Hepatocyte (in vitro differentiated cells): Measurements from ENCODE around the gene FAM153A. TPM values are rescaled to one million over a fixed set of nuclear protein-coding genes. Genes with fewer than 3 reads are reported as not detected.
"Not testable (repeated sequence)": the region's sequence is repeated elsewhere in the genome, so short reads cannot be mapped to it uniquely, and the experiment has no call there.

ENCODE experiments used
- DNase-seq: peaks from one replicate; pipeline ENCODE4 v3.0.0-alpha.2; 2016; ENCODE audit warnings: low spot score
- H2AFZ ChIP-seq: fragments of 200-600 bp; sonication (generic); 2 replicates; pipeline ENCODE4 v1.6.0; 2016; ENCODE audit warnings: antibody characterized with exemption, mild to moderate bottlenecking
- H3K27ac ChIP-seq: fragments of 200-600 bp; sonication (generic); 2 replicates; pipeline ENCODE4 v1.5.1; 2016; ENCODE audit warnings: mild to moderate bottlenecking
- H3K27me3 ChIP-seq: fragments of 200-600 bp; sonication (generic); 2 replicates; pipeline ENCODE4 v1.6.1; 2016
- H3K36me3 ChIP-seq: fragments of 200-600 bp; sonication (generic); replicated peaks from 2 replicates; pipeline ENCODE4 v1.5.1; 2016; ENCODE audit warnings: low read depth; ENCODE audit not compliant: insufficient read depth
- H3K4me1 ChIP-seq: fragments of 200-600 bp; sonication (generic); 2 replicates; pipeline ENCODE4 v1.5.1; 2016; ENCODE audit warnings: mild to moderate bottlenecking, moderate library complexity; ENCODE audit not compliant: insufficient read depth
- H3K4me2 ChIP-seq: fragments of 200-600 bp; sonication (generic); 2 replicates; pipeline ENCODE4 v1.6.0; 2016
- H3K4me3 ChIP-seq: fragments of 200-600 bp; sonication (generic); 2 replicates; pipeline ENCODE4 v1.5.1; 2016; ENCODE audit warnings: mild to moderate bottlenecking
- H3K79me2 ChIP-seq: fragments of 200-600 bp; sonication (generic); 2 replicates; pipeline ENCODE4 v1.6.0; 2017; ENCODE audit warnings: mild to moderate bottlenecking
- H3K9me2 ChIP-seq: fragments of 200-600 bp; sonication (generic); replicated peaks from 2 replicates; pipeline ENCODE4 v1.6.0; 2017; ENCODE audit warnings: mild to moderate bottlenecking; ENCODE audit not compliant: insufficient read depth
- H3K9me3 ChIP-seq: fragments of 200-600 bp; sonication (generic); 2 replicates; pipeline ENCODE4 v1.5.1; 2016; ENCODE audit warnings: low read depth, mild to moderate bottlenecking
- H4K20me1 ChIP-seq: fragments of 200-600 bp; sonication (generic); 2 replicates; pipeline ENCODE4 v1.6.0; 2016; ENCODE audit warnings: mild to moderate bottlenecking; ENCODE audit not compliant: insufficient read depth, poor library complexity, severe bottlenecking
- WGBS: methylation state at CpG from one replicate; pipeline ENCODE4 v1.1.6; 2016; ENCODE audit warnings: low lambda C conversion rate; ENCODE audit errors: missing lambda C conversion rate; 5-methylcytosine and 5-hydroxymethylcytosine counted together
- polyA plus RNA-seq: library from polyadenylated mRNA; unstranded; fragments of >200 nt; fragmentation: Nextera tagmentation; extraction: Ambion mirVana; gene quantifications from 2 replicates; pipeline ENCODE4 v1.2.1, GENCODE V29; 2016
- total RNA-seq: library from RNA; depleted of rRNA; stranded (reverse); fragments of >200 nt; gene quantifications from 2 replicates; pipeline ENCODE4 v1.2.3, GENCODE V29; 2014

Gene FAM153A
- total and polyA plus RNA-seq, 2 experiments from 2014 or later = 0.27 to 0.56 TPM

- not testable (repeated sequence) for H3K27ac ChIP-seq, H3K9me3 ChIP-seq, H3K9me2 ChIP-seq, H3K4me1 ChIP-seq, H3K36me3 ChIP-seq, H3K79me2 ChIP-seq, H4K20me1 ChIP-seq, H3K4me2 ChIP-seq, H2AFZ ChIP-seq, H3K4me3 ChIP-seq, H3K27me3 ChIP-seq, DNase-seq
- WGBS = 90% methylated on average over 2 of the region's 2 CpGs
These were observed 12.1 kb downstream of the FAM153A start for GRCh38 chr5:177770646-177771045.

DNA sequence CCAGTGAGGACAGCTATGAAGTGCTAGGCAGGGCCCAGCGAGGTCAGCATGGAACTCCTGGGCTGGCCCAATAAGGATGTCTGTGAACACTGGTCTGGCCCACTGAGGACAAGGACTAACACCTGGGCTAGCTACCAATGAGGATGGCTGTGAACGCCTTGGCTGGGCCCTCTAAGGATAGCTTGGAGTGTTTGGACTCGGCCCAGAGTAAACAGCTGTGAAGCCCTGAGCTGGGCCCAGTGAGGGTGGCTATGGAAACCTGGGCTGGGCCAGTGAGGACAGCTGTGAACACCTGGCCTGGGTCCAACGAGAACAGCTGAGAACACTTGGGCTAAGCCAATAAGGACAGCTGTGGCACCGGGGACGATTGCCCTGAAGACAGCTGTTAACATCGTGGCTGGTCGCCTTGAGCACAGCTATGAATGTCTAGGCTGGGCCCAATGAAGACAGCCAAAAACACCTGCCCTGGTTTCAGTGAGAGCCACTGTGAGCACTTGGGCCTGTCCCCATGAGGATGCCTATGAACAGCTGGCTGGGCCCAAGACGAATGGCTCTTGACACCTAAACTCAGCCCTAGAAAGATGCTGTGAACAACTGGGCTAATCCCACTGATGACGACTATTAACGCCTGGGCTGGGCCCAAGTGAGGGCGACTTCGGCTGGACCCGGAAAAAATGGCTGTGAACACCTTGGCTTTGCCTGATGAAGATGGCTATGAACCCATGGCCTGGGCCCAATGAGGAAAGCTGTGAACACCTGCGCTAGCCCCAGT lies 18.8 kb downstream of the FAM153A start:
- H3K27me3 ChIP-seq, H3K9me3 ChIP-seq, H2AFZ ChIP-seq, H3K4me1 ChIP-seq, H3K9me2 ChIP-seq, H3K79me2 ChIP-seq, H3K4me2 ChIP-seq, H4K20me1 ChIP-seq, DNase-seq, H3K36me3 ChIP-seq, H3K27ac ChIP-seq, H3K4me3 ChIP-seq: not testable (repeated sequence)
- WGBS = 100% methylated on average over 5 of the region's 15 CpGs

- H2AFZ ChIP-seq, H3K4me2 ChIP-seq, H4K20me1 ChIP-seq, H3K36me3 ChIP-seq, H3K27ac ChIP-seq, DNase-seq, H3K9me2 ChIP-seq, H3K9me3 ChIP-seq, H3K4me3 ChIP-seq, H3K79me2 ChIP-seq, H3K27me3 ChIP-seq, H3K4me1 ChIP-seq: not testable (repeated sequence)
- WGBS = 82% methylated on average over 8 of the region's 8 CpGs
These were observed 21.7 kb downstream of the FAM153A start for GRCh38 chr5:177760954-177761353.

DNA sequence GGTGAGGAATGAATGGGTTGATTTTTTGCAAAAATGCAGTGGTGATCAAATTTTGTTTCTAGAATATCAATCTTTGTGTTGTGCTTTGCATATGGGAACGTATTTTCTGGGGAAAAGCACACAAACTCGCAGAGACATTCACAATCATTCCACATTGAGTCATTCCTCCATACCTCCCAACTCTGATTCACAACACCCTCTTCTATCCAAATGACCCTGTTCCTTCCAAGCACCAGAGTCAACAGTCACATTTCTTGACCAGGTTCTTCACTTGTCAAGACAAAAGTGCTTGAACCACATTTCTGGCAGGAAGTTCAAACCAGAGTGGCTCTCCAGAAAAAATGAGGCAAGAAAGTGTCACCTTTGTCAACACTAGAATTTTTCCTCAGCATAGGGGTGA lies 35.3 kb downstream of the FAM153A start:
- not testable (repeated sequence) for H3K9me3 ChIP-seq, H3K9me2 ChIP-seq, DNase-seq, H3K27me3 ChIP-seq, H3K4me1 ChIP-seq, H4K20me1 ChIP-seq, H3K79me2 ChIP-seq, H3K4me3 ChIP-seq, H3K36me3 ChIP-seq, H2AFZ ChIP-seq, H3K27ac ChIP-seq, H3K4me2 ChIP-seq
- WGBS = 56% methylated on average over 2 of the region's 2 CpGs

GRCh38 chr5:177724858-177725257 lies 57.8 kb downstream of the FAM153A start:
- H2AFZ ChIP-seq, H3K27ac ChIP-seq, H3K4me2 ChIP-seq, H4K20me1 ChIP-seq, H3K9me3 ChIP-seq, H3K4me3 ChIP-seq, H3K79me2 ChIP-seq, H3K36me3 ChIP-seq, H3K27me3 ChIP-seq, H3K4me1 ChIP-seq, DNase-seq, H3K9me2 ChIP-seq: not testable (repeated sequence)
- 73% methylated on average over 4 of the region's 7 CpGs for WGBS

DNA sequence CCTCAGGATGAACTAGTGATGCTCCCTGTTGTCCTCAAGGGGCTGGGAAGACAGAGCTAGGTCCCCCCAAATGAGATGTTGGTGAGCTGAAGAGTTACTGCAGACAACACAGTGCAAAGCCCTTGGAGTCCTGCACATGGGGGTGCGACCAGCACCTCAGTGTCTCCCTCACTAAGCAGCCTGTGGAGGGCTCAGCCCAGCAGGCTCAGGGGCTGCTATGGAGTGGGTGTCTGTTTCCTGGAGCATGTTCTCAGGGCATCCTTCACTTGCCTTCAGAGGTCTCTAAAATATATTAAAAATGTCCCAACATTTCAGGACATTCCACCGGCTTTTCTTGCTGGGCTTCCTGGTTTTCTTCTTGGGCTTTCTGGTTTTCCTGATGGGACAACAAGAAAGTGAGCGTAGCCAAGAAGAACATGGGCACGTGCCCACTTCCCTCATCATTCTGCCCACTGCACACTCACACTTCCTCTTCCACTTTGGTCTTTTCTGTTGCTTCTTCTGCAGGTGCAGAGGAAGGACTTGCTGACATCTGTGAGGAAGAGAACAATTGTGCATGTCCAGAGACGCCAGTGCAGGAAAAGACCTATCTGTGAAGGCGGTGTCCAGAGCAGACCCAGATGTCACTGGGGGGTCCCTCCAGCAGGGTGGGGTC lies 58.7 kb downstream of the FAM153A start:
- H3K27me3 ChIP-seq, H3K79me2 ChIP-seq, H3K27ac ChIP-seq, DNase-seq, H3K36me3 ChIP-seq, H3K4me2 ChIP-seq, H3K9me2 ChIP-seq, H3K4me1 ChIP-seq, H3K4me3 ChIP-seq, H4K20me1 ChIP-seq, H3K9me3 ChIP-seq, H2AFZ ChIP-seq: not testable (repeated sequence)
- 93% methylated on average over 4 of the region's 6 CpGs for WGBS

GRCh38 chr5:177722829-177723228 lies 59.9 kb downstream of the FAM153A start:
- not testable (repeated sequence) for H3K9me3 ChIP-seq, H3K27me3 ChIP-seq, H3K79me2 ChIP-seq, H2AFZ ChIP-seq, H3K4me3 ChIP-seq, H3K27ac ChIP-seq, H3K4me2 ChIP-seq, H3K9me2 ChIP-seq, H4K20me1 ChIP-seq, H3K4me1 ChIP-seq, H3K36me3 ChIP-seq, DNase-seq
- 66% methylated on average over 2 of the region's 8 CpGs for WGBS

DNA sequence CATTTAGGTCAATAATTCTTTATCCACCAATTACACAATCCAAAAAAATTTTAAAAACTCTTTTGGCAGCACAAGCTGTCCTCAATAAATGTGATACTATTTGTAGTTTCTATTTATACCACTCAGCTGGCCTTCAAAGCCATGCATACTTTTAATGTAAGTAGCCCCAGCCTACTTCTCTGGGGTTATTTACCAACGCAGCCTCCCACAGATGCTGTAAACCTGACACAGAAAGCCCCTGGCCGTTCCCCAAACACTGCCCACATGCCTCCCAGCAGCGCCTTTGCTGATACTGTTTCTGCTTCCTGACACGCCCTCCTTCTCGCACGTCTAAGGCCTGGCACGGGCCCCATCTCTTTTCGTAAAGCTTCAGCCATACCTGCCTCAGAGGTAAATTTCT lies 62.7 kb downstream of the FAM153A start:
- not testable (repeated sequence) for H3K27ac ChIP-seq, H3K9me2 ChIP-seq, H4K20me1 ChIP-seq, H3K4me3 ChIP-seq, DNase-seq, H2AFZ ChIP-seq, H3K9me3 ChIP-seq, H3K4me1 ChIP-seq, H3K79me2 ChIP-seq, H3K4me2 ChIP-seq, H3K27me3 ChIP-seq, H3K36me3 ChIP-seq
- WGBS = no CpG with 5 or more reads among the region's 8 CpGs

GRCh38 chr5:177715423-177715822 lies 67.3 kb downstream of the FAM153A start:
- not testable (repeated sequence) for H3K36me3 ChIP-seq, H3K9me3 ChIP-seq, H3K27ac ChIP-seq, H3K79me2 ChIP-seq, H3K27me3 ChIP-seq, H3K9me2 ChIP-seq, H3K4me1 ChIP-seq, H3K4me3 ChIP-seq, H3K4me2 ChIP-seq, H4K20me1 ChIP-seq, H2AFZ ChIP-seq, DNase-seq
- WGBS = 58% methylated on average over 1 of the region's 1 CpG
